Pulmonary artery endothelial cell (primary cell): Measurements from ENCODE around the gene C16orf87. TPM values are rescaled to one million over a fixed set of nuclear protein-coding genes. Genes with fewer than 3 reads are reported as not detected.

Experiments used
- DNase-seq: peaks from one replicate; pipeline ENCODE4 v3.0.0-alpha.2; 2011; ENCODE audit warnings: low read depth, low spot score
- total RNA-seq: library from RNA; depleted of rRNA; stranded (reverse); fragments of >200 nt; gene quantifications from 2 replicates; pipeline ENCODE4 v1.2.3, GENCODE V29; 2014

Gene C16orf87
- total RNA-seq, 1 donor from 2014 or later: 5.9 TPM

DNA sequence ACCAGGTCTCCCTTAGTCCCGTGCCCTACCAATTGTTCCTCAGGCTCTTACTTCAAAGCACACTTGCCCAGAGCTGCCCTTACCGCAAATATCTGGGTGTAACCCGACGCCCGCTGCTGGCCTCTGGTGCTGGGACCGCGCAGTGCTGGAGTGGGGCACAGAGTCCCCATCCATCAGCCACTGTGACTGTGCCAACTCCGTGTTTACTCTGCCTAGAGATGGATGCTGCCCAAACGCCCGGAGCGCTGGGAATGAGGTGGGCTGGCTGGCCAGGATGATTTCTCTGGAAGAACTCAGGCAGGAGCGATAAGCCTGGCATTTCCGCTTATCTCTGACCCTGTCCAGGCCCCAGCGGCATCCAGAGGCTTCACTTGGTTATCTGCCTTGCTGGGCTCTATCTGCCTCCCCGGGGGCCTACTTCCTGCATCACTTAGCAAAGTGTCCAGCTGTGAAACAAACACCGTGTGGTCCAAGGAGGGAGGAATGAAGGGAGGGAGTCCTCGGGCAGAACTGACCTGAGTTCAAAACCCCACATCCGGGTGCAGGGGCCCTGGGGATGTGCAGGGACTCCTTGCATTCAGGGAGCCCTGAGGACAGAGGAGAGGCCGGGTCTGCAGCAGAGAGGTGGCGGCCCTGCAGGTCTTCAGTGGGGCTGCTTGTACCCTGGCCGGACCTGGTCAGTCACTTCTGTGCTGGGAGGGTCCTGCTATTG is 73.5 kb downstream of the C16orf87 start:
- DNase-seq: no peak

DNA sequence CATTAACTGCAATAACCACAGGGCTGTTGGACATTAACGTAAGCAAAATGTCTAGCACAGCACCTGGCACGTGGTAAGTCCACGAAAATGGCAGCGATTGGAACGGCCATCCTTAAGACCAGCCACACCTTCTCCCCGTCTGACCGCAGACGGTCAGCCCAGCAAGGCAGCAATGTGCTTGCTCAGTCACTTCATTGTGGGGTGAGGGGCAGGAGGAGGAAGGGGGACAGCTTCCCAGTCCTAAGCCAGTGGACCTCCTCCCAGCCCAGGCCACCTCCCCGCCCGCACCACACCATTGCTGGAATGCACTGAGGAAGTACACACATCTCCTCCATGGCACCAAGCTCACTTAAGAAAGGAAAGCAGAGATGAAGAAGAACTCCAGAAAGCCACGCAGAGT is 74.2 kb downstream of the C16orf87 start:
- DNase-seq: no peak

DNA sequence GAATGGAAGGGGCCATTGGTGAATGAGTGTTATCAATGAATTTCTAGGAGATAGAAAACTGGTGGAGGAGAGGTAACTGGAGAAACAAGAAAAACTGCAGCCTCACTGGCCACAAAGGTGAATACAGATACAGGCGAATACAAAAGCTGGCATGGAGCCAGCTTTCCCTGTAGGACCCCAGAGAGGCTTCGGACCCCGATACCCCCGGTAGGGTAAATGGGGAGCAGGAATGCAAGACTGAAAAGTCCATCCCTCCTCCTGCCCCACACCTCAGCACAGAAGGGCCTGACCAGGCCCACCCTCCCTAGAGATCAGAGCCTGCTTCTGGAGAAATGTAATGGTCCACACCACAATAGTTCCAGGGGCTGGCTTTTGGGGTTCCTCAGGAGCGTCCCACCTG is 78.0 kb downstream of the C16orf87 start:
- DNase-seq: no peak

DNA sequence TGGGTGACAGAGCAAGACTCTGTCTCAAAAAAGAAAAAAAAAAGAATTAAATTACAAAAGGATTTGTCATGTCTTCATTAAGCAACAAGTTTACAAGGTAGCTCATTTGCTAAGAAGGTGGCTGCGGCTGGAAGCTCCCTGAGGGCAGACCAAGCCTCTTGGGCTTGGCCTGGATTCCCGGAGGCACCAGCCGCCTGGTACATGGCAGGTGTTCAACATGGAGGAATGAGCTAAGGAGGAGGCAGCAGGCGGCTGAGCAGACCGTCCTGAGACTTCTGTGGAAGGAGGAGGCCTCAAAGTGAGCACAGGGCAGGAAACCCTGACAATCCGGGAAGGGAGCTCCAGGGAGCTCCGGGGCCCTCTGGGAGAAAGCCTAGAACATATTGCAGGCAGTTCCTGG is 79.6 kb downstream of the C16orf87 start:
- DNase-seq: no peak

DNA sequence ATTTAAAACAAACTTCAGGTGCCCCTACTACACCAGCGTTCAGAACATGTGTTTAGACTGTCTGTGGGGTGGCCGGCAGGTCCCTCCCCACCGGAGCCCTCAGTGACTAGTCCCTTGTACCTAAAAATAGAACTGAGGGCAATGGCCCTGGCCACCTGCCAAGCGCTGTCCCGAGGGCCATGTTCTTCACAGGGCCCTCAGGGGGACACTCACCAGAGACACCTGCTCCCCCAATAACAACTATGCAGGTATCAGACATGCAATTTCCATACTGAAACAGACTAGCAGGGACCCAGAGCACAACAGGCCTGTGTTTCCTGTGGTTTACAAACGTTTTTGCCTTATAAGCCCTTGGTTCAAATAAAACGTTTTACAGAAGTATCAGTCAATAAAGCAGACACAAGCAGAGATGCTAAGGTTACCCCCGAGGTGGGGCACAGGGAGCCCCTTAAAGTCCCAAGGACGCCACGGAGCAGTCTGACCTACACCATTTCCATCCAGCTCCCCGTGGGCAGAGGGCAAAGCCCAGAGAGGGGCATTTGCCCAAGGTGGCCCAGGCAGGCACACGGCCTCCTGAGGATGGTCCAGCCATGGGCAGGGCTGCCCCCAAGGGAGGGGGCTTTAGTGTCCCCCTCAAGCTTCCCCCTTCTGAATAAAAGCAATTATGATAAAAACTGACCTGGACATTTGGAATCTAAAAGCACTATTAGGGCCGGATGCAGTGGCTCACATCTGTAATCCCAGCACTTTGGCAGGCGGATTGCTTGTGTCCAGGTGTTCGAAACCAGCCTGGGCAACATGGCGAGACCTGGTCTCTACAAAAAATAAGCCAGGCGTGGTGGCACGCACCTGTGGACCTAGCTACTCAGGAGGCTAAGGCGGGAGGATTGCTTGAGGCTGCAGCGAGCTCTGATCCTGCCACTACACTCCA is 81.9 kb downstream of the C16orf87 start:
- no peak for DNase-seq

DNA sequence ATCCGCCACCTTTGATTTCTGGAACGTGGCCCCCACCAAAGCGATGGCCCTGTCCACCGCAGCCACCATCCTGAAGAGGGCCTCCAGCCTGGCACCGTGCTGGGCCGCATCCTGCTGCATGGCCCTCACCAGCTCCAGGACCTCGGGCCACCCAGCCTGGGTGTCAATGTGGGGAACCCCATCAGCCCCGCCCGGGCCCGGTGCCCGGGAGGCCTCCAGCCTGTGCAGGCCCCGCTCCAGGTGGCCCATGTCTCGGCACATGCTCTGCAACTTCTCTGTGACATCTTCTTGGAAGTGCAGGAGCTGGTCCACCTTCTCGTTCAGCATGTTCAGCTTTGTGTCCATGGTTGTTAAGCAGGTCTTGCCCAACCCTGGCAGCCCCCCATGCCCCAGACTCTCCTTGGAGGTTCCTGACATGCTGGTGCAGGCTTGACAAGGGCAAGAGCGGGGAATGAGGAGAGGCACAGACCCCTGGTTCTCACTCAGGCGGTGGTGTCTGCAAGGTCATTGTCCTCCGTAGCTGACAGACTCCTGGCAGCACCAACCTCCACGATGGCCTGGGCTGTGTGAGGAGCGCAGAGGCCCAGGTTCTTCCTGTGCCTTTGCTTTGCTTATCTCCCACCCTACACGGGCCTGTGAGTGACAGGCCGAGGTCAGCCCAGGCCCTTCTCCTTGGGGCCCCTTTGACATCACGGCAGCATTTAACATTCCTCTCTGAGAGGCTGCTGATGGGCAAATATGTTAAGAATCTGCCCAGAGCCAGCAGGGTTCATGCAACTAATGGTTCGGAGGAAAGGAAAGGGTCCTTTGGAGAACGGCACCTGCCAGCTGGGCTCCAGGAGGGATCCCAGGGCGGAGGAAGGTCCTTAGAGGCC is 83.0 kb downstream of the C16orf87 start, which contains the start of gene MYLK3:
MYLK3 (minus strand) TSS at position 568 of the 875 bp plus-strand sequence; CDS start at position 417, 151 bp downstream.
- DNase-seq: no peak

DNA sequence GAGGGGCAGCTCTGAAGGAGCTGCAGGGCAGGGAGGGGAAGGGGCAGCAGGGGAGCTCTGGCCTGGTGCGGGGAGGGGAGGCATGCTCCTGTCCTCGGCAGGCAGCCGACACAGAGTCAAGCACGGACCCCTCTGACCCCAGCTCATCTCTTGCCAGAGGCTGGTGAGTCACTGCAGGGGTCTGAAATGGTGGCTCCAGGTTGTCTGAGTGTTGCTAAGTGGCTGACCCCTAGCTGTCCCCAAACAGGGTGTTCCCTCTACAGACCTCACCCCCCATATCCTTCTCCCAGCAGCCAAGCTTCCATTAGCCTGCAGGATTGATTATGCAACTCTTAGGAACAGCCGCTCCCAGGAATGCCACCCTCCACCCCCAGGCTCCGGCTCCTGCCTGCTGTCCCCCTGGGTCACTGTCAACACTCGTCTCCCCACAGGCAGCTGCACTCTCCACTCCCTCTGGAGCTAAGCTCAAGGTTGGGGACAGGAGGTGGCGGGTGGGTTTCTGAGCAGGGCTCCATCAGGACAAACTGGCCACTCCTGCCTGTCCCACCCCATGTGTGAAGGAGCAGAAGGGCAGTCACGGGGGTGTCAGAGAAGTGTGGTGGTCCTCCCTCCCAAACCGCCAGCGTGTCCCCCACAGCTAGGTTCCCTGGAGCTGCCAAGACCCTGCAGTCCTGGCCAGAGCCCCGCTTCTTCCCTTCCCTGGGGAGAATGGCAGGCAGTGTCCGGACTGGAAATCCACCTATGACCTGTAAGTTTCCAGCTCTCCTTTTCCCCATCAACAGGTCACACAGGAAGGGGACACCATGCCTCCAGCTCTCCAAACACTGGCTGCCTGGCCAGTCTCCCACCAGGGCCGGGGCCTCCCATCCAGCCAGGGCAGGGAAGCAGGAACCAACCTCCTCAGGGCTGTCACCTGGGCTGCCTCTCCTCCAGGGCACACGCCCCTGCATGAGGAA is 83.9 kb downstream of the C16orf87 start:
- no peak for DNase-seq

Other genes with a start within 250 kb of the C16orf87 start
- 26.8 and 57.3 TPM in 2 replicates for gene SHCBP1, start 209.8 kb downstream of the C16orf87 start, total RNA-seq
- gene VPS35, start 142.0 kb downstream of the C16orf87 start, total RNA-seq: 72.3 and 124 TPM in 2 replicates
- gene ORC6, start 141.5 kb downstream of the C16orf87 start, total RNA-seq: 14.0 and 16.0 TPM in 2 replicates
- under 0.01 and 0.04 TPM in 2 replicates for gene MYLK3, start 82.8 kb downstream of the C16orf87 start, total RNA-seq
- gene GPT2, start 53.2 kb upstream of the C16orf87 start, total RNA-seq: 13.5 and 15.2 TPM in 2 replicates
- gene DNAJA2, start 142.5 kb upstream of the C16orf87 start, total RNA-seq: 81.6 and 102 TPM in 2 replicates